HG03108 (cell line): Measurements from ENCODE around the gene REG1A.

Source experiments
- ATAC-seq: cut with Tn5 transposase; IDR thresholded peaks from one replicate; pipeline ENCODE4 v1.9.1; 2021; ENCODE audit warnings: moderate library complexity; ENCODE audit not compliant: unreplicated experiment

REG1A gene

GRCh38 chr2:79124907-79125720, 4.8 kb downstream of the REG1A start:
- ATAC-seq, result no peak

GRCh38 chr2:79125721-79125985, 5.4 kb downstream of the REG1A start:
- ATAC-seq, result no peak

DNA sequence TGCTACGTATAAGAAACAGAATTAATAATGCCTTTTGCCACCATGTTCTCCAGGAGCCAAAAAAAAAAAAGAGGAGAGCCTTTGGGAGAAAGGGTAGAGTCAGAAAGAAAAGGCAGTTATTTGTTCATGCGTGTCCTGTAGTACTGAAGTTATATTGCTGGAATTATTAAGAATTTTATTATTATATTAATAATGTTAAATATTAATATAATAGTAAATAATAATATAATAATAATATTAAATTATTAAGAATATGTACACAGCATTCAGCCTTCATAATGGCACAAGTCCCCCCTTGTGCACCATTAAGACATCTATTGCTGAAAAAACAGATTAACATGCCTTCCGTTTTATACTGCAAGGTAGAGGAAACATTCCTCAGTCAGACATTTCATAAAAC, 8.1 kb downstream of the REG1A start:
- ATAC-seq, result no peak

DNA sequence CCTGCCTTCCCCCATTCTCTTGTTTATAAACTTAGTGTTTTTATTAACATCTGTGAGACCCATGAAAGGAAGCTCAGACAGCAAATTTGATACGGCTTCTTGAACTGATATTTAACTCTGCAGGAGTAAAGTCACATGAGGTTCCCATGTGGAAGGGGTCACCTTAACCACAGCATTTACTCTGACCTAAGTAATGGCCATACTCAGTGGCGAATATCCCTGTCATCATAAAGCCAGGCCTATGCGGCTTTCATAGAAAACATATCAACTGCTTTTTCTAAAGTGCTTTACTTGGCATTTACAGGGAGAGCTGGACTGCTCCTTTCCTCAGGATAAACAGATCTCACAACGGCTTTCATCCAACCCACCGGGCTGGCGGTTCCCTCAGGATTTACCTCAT, 9.0 kb downstream of the REG1A start:
- ATAC-seq, result no peak

DNA sequence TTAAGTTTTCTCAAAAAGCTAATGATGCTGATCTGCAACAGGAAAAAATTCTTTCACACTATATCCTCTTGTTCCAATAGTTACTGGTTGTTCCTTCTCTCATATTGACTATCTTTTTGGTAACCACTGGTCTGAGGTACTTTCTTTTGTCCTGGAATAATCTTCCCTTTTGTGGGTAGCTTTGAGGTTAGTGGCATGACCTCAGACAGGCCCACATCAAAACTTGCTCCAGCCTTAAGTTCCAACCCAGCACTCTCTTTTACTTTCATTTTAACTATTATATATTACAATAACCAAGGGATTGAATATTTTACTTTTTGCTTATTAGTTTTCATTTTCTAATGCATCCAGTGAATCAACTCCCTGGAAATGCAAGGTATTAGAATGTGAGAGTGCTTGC, 9.5 kb downstream of the REG1A start:
- ATAC-seq, result no peak

DNA sequence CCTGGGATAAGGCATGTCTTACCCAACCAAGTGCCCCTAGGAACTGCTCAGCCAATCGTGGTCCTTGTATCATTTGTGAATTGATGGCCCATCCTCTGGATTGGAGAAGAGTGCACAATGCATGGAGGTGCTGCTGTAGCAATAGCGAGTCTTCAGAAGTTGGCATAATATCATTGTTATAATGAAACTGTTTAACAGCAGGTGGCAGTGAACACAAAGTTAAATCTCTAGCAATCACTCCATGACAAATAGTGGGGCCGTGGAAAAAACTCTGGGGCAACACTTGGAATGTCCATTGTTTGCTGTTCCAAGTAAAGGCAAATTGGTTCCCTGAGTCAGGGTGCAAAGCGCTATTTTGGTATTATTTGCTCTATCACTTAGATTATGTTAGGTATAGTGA, 11.4 kb downstream of the REG1A start:
- no peak for ATAC-seq

DNA sequence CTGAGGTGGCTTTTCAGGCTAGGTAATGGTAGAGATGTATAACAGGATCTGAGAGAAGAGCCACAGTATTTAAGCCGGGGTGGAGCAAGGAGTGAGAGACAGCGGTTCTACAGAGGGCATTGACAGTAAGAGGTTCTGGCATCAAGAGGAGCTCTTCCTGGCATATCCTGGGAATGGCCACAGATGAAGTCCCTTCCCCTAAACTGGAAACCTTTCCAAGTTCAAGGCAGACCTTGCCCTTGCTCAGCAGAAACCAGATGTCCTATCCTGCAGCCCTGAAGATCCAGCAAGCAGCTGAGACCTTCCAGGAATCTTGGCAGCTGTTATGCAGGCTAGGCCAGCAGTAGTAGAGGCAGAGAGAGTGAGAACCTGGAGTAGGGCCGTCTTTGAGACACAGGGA, 18.1 kb downstream of the REG1A start:
- no peak for ATAC-seq

DNA sequence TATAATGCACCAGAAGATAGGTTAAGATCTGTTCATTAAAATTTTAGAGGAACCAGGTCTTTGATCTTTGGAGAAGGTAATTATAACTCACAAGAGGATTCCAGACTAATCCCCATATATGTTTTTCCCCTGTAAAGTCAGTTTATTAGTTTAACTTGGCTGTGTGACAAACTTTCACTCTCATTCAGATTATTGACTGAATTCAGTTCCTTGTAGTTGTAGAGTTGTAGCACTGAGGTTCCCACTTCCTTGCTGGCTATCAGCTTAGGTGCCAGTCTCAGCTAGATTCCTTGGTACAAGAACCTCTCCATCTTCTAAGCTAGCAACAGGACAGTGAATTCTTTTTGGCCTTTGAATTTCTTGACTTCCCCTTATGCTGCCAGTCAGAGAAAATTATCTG, 19.1 kb downstream of the REG1A start:
- no peak for ATAC-seq

DNA sequence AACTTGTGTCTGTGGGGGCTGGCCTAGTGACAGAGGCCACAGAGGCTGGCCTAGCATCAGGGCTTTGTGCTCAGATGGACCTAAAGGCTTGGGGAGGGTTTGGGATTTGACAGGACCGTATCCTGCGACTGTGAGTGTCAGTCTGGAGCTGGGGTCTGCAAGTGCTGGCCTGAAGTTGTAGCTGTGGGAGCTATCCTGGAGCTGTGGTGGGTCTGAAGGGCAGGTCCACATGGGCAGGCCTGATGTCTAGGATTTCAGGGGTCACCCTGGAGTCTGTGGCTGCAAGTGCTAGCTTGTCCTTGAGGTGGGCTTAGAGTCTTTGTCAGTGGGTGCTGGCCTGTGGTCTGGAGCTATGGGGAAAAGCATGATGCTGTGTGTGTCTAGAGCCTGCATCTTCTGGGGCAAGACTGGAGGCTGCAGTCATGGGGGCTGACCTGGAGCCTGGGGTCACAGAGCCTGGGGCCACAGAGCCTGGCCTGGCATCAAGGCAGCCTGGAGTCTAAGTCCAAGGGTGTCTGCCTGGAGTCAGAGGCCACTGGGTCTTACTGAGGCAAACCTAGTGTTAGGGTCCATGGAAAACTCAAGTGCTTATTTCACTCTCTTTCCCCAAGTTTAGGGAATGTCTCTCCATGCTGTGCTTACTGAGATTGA, 35.7 kb downstream of the REG1A start:
- ATAC-seq, result no peak

DNA sequence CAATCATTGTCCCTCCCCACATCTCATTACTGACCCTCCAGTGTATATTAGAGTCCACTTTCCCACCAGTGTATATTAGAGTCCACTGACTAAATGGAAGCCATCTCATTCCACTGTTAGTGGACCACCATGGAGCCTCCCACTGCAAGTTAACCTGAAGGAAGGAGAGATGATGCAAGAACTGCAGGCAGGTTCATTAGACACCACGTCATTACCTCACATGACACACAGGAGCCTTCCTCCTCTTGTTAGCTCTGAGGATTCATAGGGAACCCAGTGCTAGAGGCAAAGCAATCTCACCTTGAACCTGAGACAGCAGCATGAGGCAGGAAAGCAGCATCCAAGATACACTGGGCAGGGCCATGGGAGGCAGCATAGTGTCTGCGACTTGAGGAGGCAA, 38.7 kb downstream of the REG1A start:
- no peak for ATAC-seq

- ATAC-seq, result no peak
These were observed 39.4 kb downstream of the REG1A start, which contains the start of gene REG3A for GRCh38 chr2:79159653-79160052. TSS of gene REG3A (minus strand) at chr2:79159753. CDS start at chr2:79159405, 348 bp downstream.

- ATAC-seq, result no peak
These were observed 41.8 kb downstream of the REG1A start for GRCh38 chr2:79162132-79162531.

- no peak for ATAC-seq
These were observed 42.5 kb downstream of the REG1A start for GRCh38 chr2:79162801-79163200.

GRCh38 chr2:79171348-79171958, 51.2 kb downstream of the REG1A start:
- no peak for ATAC-seq
